AG04449 (cell line): ENCODE measurements around the gene ELL2.

ENCODE experiments used
- CTCF ChIA-PET: fragments of 350-600 bp; formaldehyde crosslinking; extraction: SDS; loops from one replicate; lab custom pipeline; 2021; ENCODE audit warnings: antibody characterized with exemption; lab: Yijun Ruan, JAX
- POLR2A ChIA-PET: fragments of 400-600, 350-600 bp; formaldehyde crosslinking; extraction: SDS; loops from one replicate; lab custom pipeline; 2020; ENCODE audit warnings: antibody characterized with exemption, inconsistent platforms; lab: Yijun Ruan, JAX
- DNase-seq: peaks from one replicate; pipeline ENCODE4 v3.0.0-alpha.2; 2010; ENCODE audit warnings: low read depth, low spot score
- H3K4me3 ChIP-seq: 2 replicates; pipeline ENCODE4 v1.5.1; 2011; ENCODE audit warnings: low read depth, mild to moderate bottlenecking, control low read depth, low read length
- TF ChIP-seq, protein P1 (sequence below): IDR thresholded peaks from one replicate; pipeline ENCODE4 v1.5.1; 2011; ENCODE audit warnings: mild to moderate bottlenecking, moderate library complexity, low read length, control low read depth, inconsistent platforms; ENCODE audit not compliant: insufficient read depth; ENCODE audit errors: missing control alignments

Gene ELL2

DNA sequence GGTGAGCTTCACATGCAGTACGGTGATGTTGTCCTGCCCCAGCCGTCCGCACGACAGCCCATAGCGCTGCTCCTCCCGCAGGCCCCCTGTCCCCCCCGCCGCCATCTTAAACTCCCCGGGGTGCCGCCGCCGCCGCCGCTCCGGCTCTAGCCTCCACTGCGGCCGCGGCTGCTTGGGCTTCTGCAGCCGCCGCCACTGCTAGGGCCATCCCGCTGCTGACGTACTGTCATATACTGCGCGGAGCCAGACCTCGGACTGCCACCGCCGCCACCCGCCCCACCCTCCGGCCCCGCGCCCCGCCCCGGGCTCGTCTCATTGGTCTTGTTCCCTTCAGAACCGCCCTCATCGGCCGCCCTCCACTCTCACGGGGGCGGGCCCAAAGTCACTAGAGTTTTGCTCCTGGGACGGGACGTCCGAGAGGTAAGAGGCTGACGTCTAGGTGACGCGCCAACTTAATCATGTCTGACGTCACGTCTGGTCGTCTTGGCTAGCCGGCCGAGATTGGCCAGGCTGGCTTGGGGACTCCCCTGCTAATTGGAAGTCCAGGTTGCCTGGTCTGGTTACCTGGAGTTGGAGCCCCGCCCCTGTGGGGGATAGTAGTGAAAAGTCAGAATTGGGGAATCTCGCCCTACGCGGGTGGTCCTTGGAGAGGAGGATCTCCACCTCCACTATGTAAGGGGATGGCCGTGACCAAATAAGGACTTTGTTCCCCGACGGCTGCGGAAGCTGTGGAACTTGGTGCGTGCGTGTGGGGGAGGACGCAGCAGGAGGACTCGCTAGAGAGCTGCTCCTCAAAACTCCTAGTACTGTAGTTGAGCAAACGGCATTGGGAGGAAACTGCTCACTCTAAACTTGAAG, at the start of gene ELL2:
Gene ELL2 (minus strand): TSS at position 235 of the 858 bp plus-strand sequence. CDS start 130 bp downstream, at position 105.
- TF ChIP-seq, protein P1, sequence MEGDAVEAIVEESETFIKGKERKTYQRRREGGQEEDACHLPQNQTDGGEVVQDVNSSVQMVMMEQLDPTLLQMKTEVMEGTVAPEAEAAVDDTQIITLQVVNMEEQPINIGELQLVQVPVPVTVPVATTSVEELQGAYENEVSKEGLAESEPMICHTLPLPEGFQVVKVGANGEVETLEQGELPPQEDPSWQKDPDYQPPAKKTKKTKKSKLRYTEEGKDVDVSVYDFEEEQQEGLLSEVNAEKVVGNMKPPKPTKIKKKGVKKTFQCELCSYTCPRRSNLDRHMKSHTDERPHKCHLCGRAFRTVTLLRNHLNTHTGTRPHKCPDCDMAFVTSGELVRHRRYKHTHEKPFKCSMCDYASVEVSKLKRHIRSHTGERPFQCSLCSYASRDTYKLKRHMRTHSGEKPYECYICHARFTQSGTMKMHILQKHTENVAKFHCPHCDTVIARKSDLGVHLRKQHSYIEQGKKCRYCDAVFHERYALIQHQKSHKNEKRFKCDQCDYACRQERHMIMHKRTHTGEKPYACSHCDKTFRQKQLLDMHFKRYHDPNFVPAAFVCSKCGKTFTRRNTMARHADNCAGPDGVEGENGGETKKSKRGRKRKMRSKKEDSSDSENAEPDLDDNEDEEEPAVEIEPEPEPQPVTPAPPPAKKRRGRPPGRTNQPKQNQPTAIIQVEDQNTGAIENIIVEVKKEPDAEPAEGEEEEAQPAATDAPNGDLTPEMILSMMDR = no peak
- CTCF ChIA-PET = interaction anchor here (0.7 to 7.5 kb wide), 16 partner anchors 9 to 383 kb away, joined by 3 to 43 read pairs (median 3); no protein-coding TSS in a partner anchor
- POLR2A ChIA-PET = interaction anchor here (0.6 to 1.7 kb wide), 4 partner anchors 30 to 265 kb away, joined by 3 to 5 read pairs (median 4); no protein-coding TSS in a partner anchor
- H3K4me3 ChIP-seq = peak within 1 kb of the TSS; percentile 92
- DNase-seq = peak; percentile 86

DNA sequence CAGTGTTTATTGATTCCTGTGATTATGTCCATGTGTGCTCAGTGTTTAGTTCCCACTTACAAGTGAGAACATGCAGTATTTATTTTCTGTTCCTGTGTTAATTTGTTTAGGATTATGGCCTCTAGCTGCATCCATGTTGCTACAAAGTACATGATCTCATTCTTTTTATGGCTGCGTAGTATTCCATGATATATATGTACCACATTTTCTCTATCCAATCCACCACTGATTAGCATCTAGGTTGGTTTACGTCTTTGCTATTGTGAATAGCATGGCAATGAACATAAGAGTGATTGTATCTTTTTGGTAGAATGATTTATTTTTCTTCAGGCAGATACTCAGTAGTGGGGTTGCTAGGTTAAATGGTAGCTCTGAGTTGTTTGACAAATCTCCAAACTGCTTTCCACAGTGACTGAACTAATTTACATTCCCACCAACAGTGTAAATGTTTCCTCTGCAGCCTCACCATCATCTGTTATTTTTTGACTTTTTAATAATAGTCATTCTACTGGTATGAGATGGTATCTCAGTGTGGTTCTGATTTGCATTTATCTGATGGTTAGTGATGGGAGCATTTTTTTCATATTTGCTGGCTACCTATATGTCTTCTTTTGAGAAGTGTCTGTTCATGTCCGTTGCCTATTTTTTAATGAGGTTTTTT, 47.5 kb upstream of the ELL2 start:
- ChIA-PET POLR2A (no interaction called here), CTCF (interaction anchor here (1.3 kb wide), 1 partner anchor 48 kb away, joined by 3 read pairs; the partner anchor contains the start of gene ELL2)
- no peak overlapping the region for H3K4me3 ChIP-seq
- TF ChIP-seq, protein P1 = no peak
- DNase-seq = no peak

DNA sequence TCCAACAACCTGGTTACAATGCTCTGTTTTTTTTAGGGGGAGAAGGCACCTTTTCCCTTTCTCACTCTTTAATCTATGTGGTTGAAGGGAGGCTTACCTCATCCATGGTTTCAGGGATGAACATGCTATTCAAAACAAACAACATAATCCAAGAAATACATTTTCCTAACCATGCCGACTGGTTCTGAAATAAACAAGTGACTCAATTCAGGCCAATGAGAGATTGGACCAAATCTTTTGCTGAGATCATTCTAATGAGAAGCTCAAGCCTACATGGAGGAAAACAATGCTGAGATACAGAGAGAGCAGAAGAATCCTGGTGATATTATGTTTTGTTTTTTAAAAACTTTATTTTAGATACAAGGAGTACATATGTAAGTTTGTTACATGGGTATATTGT, 46.8 kb upstream of the ELL2 start:
- ChIA-PET CTCF (no interaction called here), POLR2A (no interaction called here)
- TF ChIP-seq, protein P1 = no peak
- no peak for DNase-seq
- H3K4me3 ChIP-seq = no peak overlapping the region

DNA sequence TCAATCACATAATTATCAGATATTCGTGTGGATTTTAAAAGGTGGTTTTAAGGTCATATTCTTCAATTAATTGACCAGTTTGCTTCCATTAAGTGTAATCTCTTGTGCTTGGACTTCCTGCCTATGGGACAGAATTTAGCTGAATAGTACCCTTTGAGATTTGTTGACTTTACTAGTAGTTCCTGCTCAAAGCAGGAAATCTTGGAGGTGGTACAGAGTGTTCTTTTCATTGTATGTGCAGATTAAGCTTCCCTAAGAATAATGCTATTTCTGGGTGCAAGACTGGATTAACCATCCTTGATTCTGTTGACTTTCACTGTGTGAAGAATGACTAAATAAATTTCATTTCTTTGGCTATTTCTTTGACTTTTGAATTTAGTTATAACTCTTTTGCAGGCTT, 45.4 kb upstream of the ELL2 start:
- H3K4me3 ChIP-seq = no peak overlapping the region
- TF ChIP-seq, protein P1 = no peak
- POLR2A ChIA-PET = no interaction called here
- DNase-seq = no peak
- CTCF ChIA-PET = interaction anchor here (0.7 kb wide), 1 partner anchor 17 kb away, joined by 3 read pairs; no protein-coding TSS in a partner anchor

DNA sequence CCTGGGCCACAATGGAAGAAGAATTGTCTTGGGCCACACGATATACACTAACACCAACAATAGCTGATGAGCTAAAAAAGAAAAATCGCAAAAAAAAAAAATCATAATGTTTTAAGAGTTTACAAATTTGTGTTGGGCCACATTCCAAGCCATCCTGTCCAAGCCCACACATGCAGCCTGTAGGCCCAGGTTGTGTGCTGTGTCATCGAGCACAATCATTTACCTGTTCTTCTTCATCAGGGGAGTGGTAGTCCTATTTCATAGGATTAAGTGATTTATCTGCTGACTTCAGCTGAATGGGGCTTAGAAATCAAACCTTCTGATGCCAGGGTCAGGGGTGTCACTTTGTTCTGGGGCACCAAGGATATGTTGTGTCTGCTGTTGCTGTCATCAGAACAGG, 44.6 kb upstream of the ELL2 start:
- no peak overlapping the region for H3K4me3 ChIP-seq
- POLR2A ChIA-PET = no interaction called here
- TF ChIP-seq, protein P1 = no peak
- DNase-seq = no peak
- CTCF ChIA-PET = no interaction called here

DNA sequence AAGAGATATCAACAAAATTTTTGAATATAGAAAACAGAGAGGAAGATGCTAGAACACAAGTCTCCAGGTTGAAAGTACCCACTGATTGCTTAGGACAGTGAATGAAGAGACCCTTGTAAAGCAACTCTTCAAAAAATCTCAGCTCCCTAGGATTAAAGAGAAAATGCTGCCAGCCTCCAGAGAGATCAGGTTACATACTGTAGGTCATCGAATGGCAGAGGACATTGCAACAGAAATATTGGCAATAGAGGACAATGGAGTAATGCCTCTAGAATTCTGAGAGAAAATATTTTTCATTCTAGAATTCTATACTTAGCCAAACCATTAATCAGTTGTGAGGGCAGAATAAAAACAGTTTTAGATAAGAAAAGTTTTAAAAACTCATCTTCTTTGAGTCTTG, 43.1 kb upstream of the ELL2 start:
- TF ChIP-seq, protein P1 = no peak
- no peak overlapping the region for H3K4me3 ChIP-seq
- DNase-seq = no peak
- ChIA-PET CTCF (no interaction called here), POLR2A (no interaction called here)
